Adrenal gland (tissue), 12 donors: ENCODE results near the gene KIFC1. TPM values are rescaled to one million over a fixed set of nuclear protein-coding genes. Genes with fewer than 3 reads are reported as not detected.
"Not testable (repeated sequence)": the region's sequence is repeated elsewhere in the genome, so short reads cannot be mapped to it uniquely, and the experiment has no call there.

Experiments used
- DNase-seq, 7 donors: peaks; one replicate each; pipeline ENCODE4 v3.0.0-alpha.2; 2019 to 2020
- H3K27ac ChIP-seq, 5 donors: fragments of 200-600 bp; sonication (generic) in 4 of 5; 1 replicate in 3 of 5; 2 replicates in 2 of 5; pipeline versions ENCODE4 v1.5.1 to v1.8.0; 2016 to 2020; ENCODE audit warnings: mild to moderate bottlenecking in 1 of 5
- H3K27me3 ChIP-seq: fragments of 200-600 bp; 2 replicates; pipeline ENCODE4 v1.8.0; 2021
- H3K36me3 ChIP-seq, 2 donors: fragments of 200-600 bp; replicated peaks in 1 of 2; 1 replicate in 1 of 2; 2 replicates in 1 of 2; pipeline versions ENCODE4 v1.5.1 to v1.8.0; 2018 to 2022
- H3K4me1 ChIP-seq, 2 donors: fragments of 200-600 bp; replicated peaks in 1 of 2; 1 replicate in 1 of 2; 2 replicates in 1 of 2; pipeline versions ENCODE4 v1.5.1 to v1.8.0; 2018 to 2021
- H3K4me3 ChIP-seq, 4 donors: fragments of 200-600 bp; sonication (generic) in 3 of 4; one replicate each; pipeline ENCODE4 v1.5.1; 2016 to 2018
- H3K9me3 ChIP-seq, 3 donors: fragments of 200-600 bp; sonication (generic) in 1 of 3; replicated peaks in 1 of 3; 1 replicate in 2 of 3; 2 replicates in 1 of 3; pipeline versions ENCODE4 v1.5.1 to v1.8.0; 2016 to 2021
- CTCF ChIP-seq, 6 experiments: fragments of 450-650 bp in 4 of 6; fragments of 200-600 bp in 2 of 6; sonication (generic) in 1 of 6; IDR thresholded peaks; 1 replicate in 5 of 6; 2 replicates in 1 of 6; pipeline versions ENCODE4 v1.5.1 to v1.8.0; 2016 to 2021; ENCODE audit warnings: antibody characterized with exemption in 6 of 6, mild to moderate bottlenecking in 2 of 6, moderate library complexity in 1 of 6
- POLR2A ChIP-seq, 2 donors: fragments of 450-650 bp; IDR thresholded peaks; one replicate each; pipeline ENCODE4 v1.6.1; 2017; ENCODE audit warnings: antibody characterized with exemption in 2 of 2, mild to moderate bottlenecking in 2 of 2, moderate library complexity in 1 of 2
- WGBS, 4 donors: extraction: QIAGEN DNeasy Blood & Tissue Kit in 2 of 4; methylation state at CpG; one replicate each; pipeline versions ENCODE4 v1.1.5 to v1.1.7; 2013 to 2017; 5-methylcytosine and 5-hydroxymethylcytosine counted together
- intact Hi-C, 2 donors: fragments of 100-400 bp; cut with DNase I; formaldehyde crosslinking; loops; one replicate each; pipeline versions ENCODE4 v1.14.1 to v1.15.0; 2022 to 2023
- polyA plus RNA-seq, 3 donors: library from polyadenylated mRNA; stranded (reverse); fragments of 200-250 nt in 2 of 3; fragments of 350-450 nt in 1 of 3; fragmentation: Illumina TruSeq in 1 of 3; extraction: RNeasy Lipid Tissue Mini Kit (QIAGEN cat#74804) in 1 of 3; gene quantifications; one replicate each; pipeline ENCODE4 v1.2.3, GENCODE V29; 2013 to 2014
- total RNA-seq, 9 donors: library from RNA; depleted of rRNA in 4 of 9; stranded (reverse); fragments of >200 nt in 4 of 9; fragments of 120-200 nt in 1 of 9; fragmentation: NEBNext Ultra II Directional in 1 of 9; extraction: Animal tissue kit (Norgen Biotek cat#: 25700) in 1 of 9; gene quantifications; one replicate each; pipeline versions ENCODE4 v1.1.0 to v1.2.4, GENCODE V29; 2013 to 2023
- donor health status: healthy with polysubstance abuse.
- donor health status: Bipolar disorder and iron deficiency.
- donor health status: DM: yes; HTN: yes; CAD: no.
- donor health status: DM: no; HTN: no; CAD: no.
- donor health status: DM: no; HTN: no; CAD: no.
- donor health status: DM: yes; HTN: yes; CAD: no.

The KIFC1 gene
- total and polyA plus RNA-seq, 12 donors, result 0.60 to 9.5 (median 1.4) TPM; not detected in 1

- TF ChIP-seq POLR2A (IDR thresholded peaks at IDR 0.05), result no peak
- TF ChIP-seq CTCF (IDR thresholded peaks at IDR 0.05), result no peak
- DNase-seq, result no peak
- no peaks in the 10 kb centered on the region for H3K27me3 ChIP-seq
- WGBS, 4 donors, result 0 to 2% (median 0%) methylated on average over 15 to 31 of the region's 31 CpGs
- H3K4me3 ChIP-seq, result peak overlapping the region in 2 of 4 donors; percentile 24 to 48
- peak overlapping the region in 3 of 5 donors; percentile 60 to 94 (median 84) for H3K27ac ChIP-seq
- no peaks in the 10 kb centered on the region for H3K36me3 ChIP-seq
- no peaks in the 10 kb centered on the region for H3K9me3 ChIP-seq
- H3K4me1 ChIP-seq, result peaks cover 7 to 8% of the 10 kb centered on the region in 2 donors
- intact Hi-C loops, result no loop called here
Observed at GRCh38 chr6:33391922-33392594, 435 bp downstream of the KIFC1 start.

DNA sequence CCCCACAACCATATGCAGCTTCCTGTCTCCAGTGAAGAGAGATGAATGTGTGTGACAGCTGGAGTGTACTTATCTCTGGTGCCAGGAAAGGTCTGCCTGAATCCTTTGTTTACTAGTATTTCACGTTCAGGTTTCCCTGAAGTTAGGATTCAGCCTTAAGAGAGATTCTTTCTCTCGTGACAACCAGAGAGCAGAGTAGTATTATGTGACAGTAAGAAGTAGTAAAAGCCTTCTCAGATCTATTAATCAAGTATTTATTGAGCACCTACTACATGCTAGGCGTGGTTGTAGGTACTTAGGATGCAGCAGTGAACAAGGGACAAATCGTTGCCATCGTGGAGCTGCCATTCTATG, 949 bp downstream of the KIFC1 start:
- Histone ChIP-seq H3K27ac (no peak overlapping the region), H3K27me3 (no peaks in the 10 kb centered on the region), H3K9me3 (no peaks in the 10 kb centered on the region), H3K4me3 (no peak overlapping the region), H3K36me3 (no peaks in the 10 kb centered on the region), H3K4me1 (peaks cover 7 to 8% of the 10 kb centered on the region in 2 donors)
- no peak for DNase-seq
- TF ChIP-seq POLR2A (IDR thresholded peaks at IDR 0.05), result no peak
- no peak for TF ChIP-seq CTCF (IDR thresholded peaks at IDR 0.05)
- WGBS, 4 donors, result 32 to 44% (median 36%) methylated on average over 5 of the region's 5 CpGs
- intact Hi-C loops, result no loop called here

GRCh38 chr6:33392979-33393378, 1.4 kb downstream of the KIFC1 start:
- Histone ChIP-seq H3K27me3 (no peaks in the 10 kb centered on the region), H3K27ac (no peak overlapping the region), H3K4me3 (no peak overlapping the region), H3K9me3 (no peaks in the 10 kb centered on the region), H3K4me1 (peaks cover 7 to 8% of the 10 kb centered on the region in 2 donors), H3K36me3 (no peaks in the 10 kb centered on the region)
- WGBS, 4 donors, result 47 to 54% (median 49%) methylated on average over 3 of the region's 3 CpGs
- intact Hi-C loops, result no loop called here
- TF ChIP-seq CTCF (IDR thresholded peaks at IDR 0.05) (no peak), POLR2A (IDR thresholded peaks at IDR 0.05) (no peak)
- no peak for DNase-seq

DNA sequence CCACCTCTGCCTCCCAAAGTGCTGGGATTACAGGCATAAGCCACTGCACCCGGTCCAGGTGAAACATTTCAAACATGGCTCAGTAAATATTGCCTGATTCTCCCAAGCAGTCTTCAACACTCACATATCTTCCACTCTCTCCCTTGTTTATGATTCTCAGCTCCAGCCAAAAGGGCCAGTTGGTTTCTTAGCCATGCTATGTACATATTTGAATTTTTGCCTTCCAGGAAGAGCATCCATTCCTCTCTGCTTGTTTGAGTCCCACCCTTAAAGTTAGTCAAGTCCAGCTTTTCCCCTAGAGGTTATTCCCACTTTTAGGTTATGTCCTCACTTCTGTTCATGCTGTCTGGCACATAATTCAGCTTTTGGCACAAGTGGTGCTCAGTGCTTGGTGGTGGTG, 5.9 kb downstream of the KIFC1 start:
- Histone ChIP-seq H3K27me3 (no peaks in the 10 kb centered on the region), H3K9me3 (no peaks in the 10 kb centered on the region), H3K4me3 (no peak overlapping the region), H3K4me1 (no peaks in the 10 kb centered on the region), H3K36me3 (no peaks in the 10 kb centered on the region), H3K27ac (no peak overlapping the region)
- DNase-seq, result no peak
- 88 to 100% (median 93%) methylated on average over 1 of the region's 1 CpG for WGBS, 4 donors
- intact Hi-C loops, result no loop called here
- TF ChIP-seq CTCF (IDR thresholded peaks at IDR 0.05) (no peak), POLR2A (IDR thresholded peaks at IDR 0.05) (no peak)

GRCh38 chr6:33398601-33399000, 7.0 kb downstream of the KIFC1 start:
- H3K27ac ChIP-seq, H3K4me3 ChIP-seq, H3K9me3 ChIP-seq, DNase-seq, intact Hi-C loops, H3K27me3 ChIP-seq, H3K4me1 ChIP-seq, H3K36me3 ChIP-seq: not testable (repeated sequence)
- 86 to 98% (median 95%) methylated on average over 3 of the region's 3 CpGs for WGBS, 4 donors

GRCh38 chr6:33399881-33400280, 8.3 kb downstream of the KIFC1 start:
- H3K27me3 ChIP-seq, H3K4me3 ChIP-seq, H3K27ac ChIP-seq, H3K36me3 ChIP-seq, DNase-seq, H3K4me1 ChIP-seq, H3K9me3 ChIP-seq, intact Hi-C loops: not testable (repeated sequence)
- WGBS, 4 donors, result 94 to 98% (median 96%) methylated on average over 6 of the region's 6 CpGs
